ENCODE data around the gene C5orf22. TPM values are rescaled to one million over a fixed set of nuclear protein-coding genes. Genes with fewer than 3 reads are reported as not detected.

The C5orf22 gene
- total and polyA plus RNA-seq, 2 donors (not counting 3 experiments of a cell fraction or from before 2014, with no cell fraction given): 11.7 to 27.5 TPM

DNA sequence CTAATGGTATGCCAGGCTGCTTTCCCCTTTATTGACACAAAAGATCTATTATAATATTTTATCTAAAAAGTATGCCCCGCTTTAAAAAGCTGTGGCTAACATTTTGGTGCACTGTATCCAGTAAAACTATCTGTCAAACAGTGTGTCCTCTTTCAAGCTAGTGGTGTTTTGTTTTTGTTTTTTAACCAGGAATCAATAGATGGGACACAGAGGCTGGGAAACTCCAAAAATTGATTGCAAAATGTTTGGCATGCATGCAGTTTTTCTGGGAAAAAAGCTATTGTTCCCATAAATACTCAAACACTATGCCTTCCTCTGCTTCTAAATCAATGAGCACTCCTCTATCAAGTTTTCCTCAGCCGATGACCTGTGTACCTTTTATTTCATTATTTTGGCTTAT, 72.5 kb downstream of the C5orf22 start:
- no peaks in the 10 kb centered on the region for H3K4me1 ChIP-seq (ENCODE audit: control insufficient read depth, extremely low read depth, insufficient read depth, low read length)
- no peaks in the 10 kb centered on the region for H3K36me3 ChIP-seq (ENCODE audit: control insufficient read depth in 2 of 2, extremely low read depth in 1 of 2, insufficient read depth in 2 of 2, low read length in 2 of 2)
- H3K4me2 ChIP-seq (ENCODE audit: insufficient read depth, low read length): no peak overlapping the region
- H3K27ac ChIP-seq (ENCODE audit: insufficient read depth, low read depth, low read length): no peak overlapping the region
- DNase-seq (ENCODE audit: low read depth, low spot score) (no peak), FAIRE-seq (no peak)
- no peaks in the 10 kb centered on the region for H3K9me3 ChIP-seq (replicated peaks; ENCODE audit: control insufficient read depth, insufficient read depth, low read length)
- no peak for TF ChIP-seq EZH2 (IDR thresholded peaks at IDR 0.05; ENCODE audit: borderline replicate concordance, low read depth, low read length, severe bottlenecking)
- POLR2A ChIA-PET: no interaction called here
- dilution Hi-C loops (cut with MboI; ENCODE audit: extremely low pct_ligation_motif_present, low sequenced_read_pairs) (no loop called here), intact Hi-C loops (cut with micrococcal nuclease) (no loop called here)
- BruUV-seq (replicated peaks): no TSS peak
- H3K9me1 ChIP-seq (replicated peaks; ENCODE audit: control insufficient read depth, extremely low read depth, insufficient read depth, low read length): no peaks in the 10 kb centered on the region
- H3K79me2 ChIP-seq (ENCODE audit: control insufficient read depth, insufficient read depth, low read length): no peaks in the 10 kb centered on the region
- no peaks in the 10 kb centered on the region for H3K27me3 ChIP-seq (ENCODE audit: control insufficient read depth in 2 of 2, insufficient read depth in 2 of 2, low read length in 2 of 2)
- H2AFZ ChIP-seq (ENCODE audit: low read depth, low read length): no peak overlapping the region
- no peak overlapping the region for H3K9ac ChIP-seq (replicated peaks; ENCODE audit: extremely low read depth, insufficient read depth, low read length)
- CTCF ChIA-PET: no interaction called here
- no peak overlapping the region for H3K4me3 ChIP-seq (replicated peaks in 1 of 3; ENCODE audit: insufficient read depth in 1 of 3, low read depth in 1 of 3, low read length in 3 of 3)
- H4K20me1 ChIP-seq (replicated peaks; ENCODE audit: control insufficient read depth, extremely low read depth, insufficient read depth, low read length): no peaks in the 10 kb centered on the region

Small RNAs within 50 kb of the gene (small RNA-seq; reads per million reads assigned to genes)
- gene RF00019 (ENCODE audit: insufficient read depth, insufficient read length, low read depth, low replicate concordance): not detected
- gene RNU6-363P (ENCODE audit: insufficient read depth, insufficient read length, low read depth, low replicate concordance): not detected

Other genes starting within 250 kb of the C5orf22 start
- gene DROSHA, start 208 bp upstream of the C5orf22 start, total RNA-seq: 90.0 and 96.4 TPM in 2 replicates
- 49.1 and 53.3 TPM in 2 replicates for gene DROSHA, start 208 bp upstream of the C5orf22 start, polyA plus RNA-seq
- gene PDZD2, start 106.8 kb downstream of the C5orf22 start, total RNA-seq: 3.4 and 6.9 TPM in 2 replicates
- 0.65 and 0.66 TPM in 2 replicates for gene PDZD2, start 106.8 kb downstream of the C5orf22 start, polyA plus RNA-seq